Endothelial cell of coronary artery (primary cell): ENCODE data around the gene SERPINB10. TPM values are rescaled to one million over a fixed set of nuclear protein-coding genes. Genes with fewer than 3 reads are reported as not detected.

Experiments used
- total RNA-seq: library from RNA; depleted of rRNA; stranded (reverse); fragments of >200 nt; gene quantifications from 2 replicates; pipeline ENCODE4 v1.2.3, GENCODE V29; 2014

Gene SERPINB10
- 0.09 TPM in 1 of 2 replicates, not detected in the other for total RNA-seq

DNA sequence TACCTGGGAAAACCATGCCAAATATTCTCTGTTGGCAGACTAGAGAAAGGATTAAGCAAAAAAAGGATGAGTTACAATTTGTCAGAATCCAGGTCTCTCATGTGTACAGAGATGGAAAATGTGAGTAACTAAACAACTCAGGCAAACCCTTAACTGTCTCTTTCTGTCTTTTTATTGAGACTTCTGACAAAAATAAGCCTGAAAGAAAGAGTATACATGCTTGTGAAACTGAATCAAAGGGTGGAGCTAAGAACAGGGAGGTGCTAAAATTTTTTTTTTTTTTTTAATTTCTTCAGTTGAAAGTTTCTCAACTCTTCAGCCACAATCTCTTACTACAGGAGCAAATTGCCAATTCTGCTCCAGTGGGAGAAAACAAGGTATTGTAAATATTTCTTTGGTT lies at the start of gene SERPINB10:
Gene SERPINB10 (plus strand): TSS at position 295 of the 400 bp plus-strand sequence. CDS start 7,553 bp downstream, outside the sequence.

GRCh38 chr18:63887424-63887823 lies 20.3 kb upstream of the SERPINB10 start, which contains the start of gene SERPINB2:
Gene SERPINB2, plus strand, starts transcription at chr18:63887705. Its CDS starts 3,740 bp downstream, at chr18:63891445.

GRCh38 chr18:63949068-63949737 lies 41.4 kb downstream of the SERPINB10 start, which contains the start of gene HMSD:
Gene HMSD, plus strand, starts transcription at chr18:63949301. Its CDS starts 4,155 bp downstream, at chr18:63953456.

GRCh38 chr18:63969942-63970808 lies 62.4 kb downstream of the SERPINB10 start, which contains the start of gene SERPINB8:
Gene SERPINB8, plus strand, starts transcription at chr18:63970081. Its CDS starts 8,228 bp downstream, at chr18:63978309.

Other genes with a start within 250 kb of the SERPINB10 start
- gene SERPINB3, start 246.1 kb upstream of the SERPINB10 start, total RNA-seq, result not detected in 2 replicates
- gene SERPINB11, start 205.0 kb upstream of the SERPINB10 start, total RNA-seq, result not detected in 2 replicates
- not detected in 2 replicates for gene SERPINB7, start 132.5 kb upstream of the SERPINB10 start, total RNA-seq
- gene SERPINB2, start 20.3 kb upstream of the SERPINB10 start, total RNA-seq, result 0.09 and 30.7 TPM in 2 replicates
- gene HMSD, start 41.3 kb downstream of the SERPINB10 start, total RNA-seq, result 0.09 TPM in 1 of 2 replicates, not detected in the other
- gene SERPINB8, start 62.1 kb downstream of the SERPINB10 start, total RNA-seq, result 18.7 and 27.1 TPM in 2 replicates
- gene LINC00305, start 241.1 kb downstream of the SERPINB10 start, total RNA-seq, result not detected in 2 replicates